Activated CD4-positive, alpha-beta T cell treated with anti-CD3 and anti-CD28 coated beads, Interleukin-10, Interleukin-2, amounts not matched to agents 100 ng/mL and 50 ng/mL, durations not matched to agents 16 hours and 8 hours (primary cell): ENCODE measurements around the gene ACKR4.
"Not testable (repeated sequence)": the region's sequence is repeated elsewhere in the genome, so short reads cannot be mapped to it uniquely, and the experiment has no call there.

ENCODE experiments used
- DNase-seq: peaks from one replicate; pipeline ENCODE4 v3.0.0-alpha.2; 2020

ACKR4 gene

DNA sequence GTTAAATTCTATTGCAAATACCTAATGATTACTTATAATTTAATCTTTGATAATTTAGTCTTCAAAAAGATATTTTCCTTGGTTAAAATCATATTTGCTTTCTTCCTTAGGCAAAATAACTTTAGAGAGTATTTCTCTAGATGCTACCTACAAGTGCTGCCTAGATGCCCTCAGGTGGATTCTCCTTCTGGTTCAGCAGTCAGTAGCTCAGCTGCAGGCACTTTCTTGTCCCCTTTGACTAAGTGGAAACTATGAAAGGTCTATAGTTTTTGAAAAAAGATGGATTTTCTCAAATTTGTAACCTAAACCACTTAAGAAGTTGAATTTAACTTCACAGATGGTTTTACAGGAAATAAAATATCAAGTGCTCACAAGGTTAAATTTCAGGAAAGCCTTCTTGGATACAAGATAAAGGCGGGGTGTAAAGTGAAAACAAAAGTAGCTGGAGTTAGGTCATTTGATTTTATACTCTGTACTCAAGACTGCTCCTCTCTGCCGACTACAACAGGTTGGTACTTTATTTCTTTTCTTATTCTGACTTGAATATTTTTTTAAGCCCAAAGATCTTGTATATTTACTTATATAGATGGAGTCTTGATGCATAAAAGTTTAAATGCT is at the start of gene ACKR4:
Gene ACKR4, plus strand, starts transcription at position 455 of the 618 bp plus-strand sequence. CDS start 3,128 bp downstream, outside the sequence.
- no peak for DNase-seq

DNA sequence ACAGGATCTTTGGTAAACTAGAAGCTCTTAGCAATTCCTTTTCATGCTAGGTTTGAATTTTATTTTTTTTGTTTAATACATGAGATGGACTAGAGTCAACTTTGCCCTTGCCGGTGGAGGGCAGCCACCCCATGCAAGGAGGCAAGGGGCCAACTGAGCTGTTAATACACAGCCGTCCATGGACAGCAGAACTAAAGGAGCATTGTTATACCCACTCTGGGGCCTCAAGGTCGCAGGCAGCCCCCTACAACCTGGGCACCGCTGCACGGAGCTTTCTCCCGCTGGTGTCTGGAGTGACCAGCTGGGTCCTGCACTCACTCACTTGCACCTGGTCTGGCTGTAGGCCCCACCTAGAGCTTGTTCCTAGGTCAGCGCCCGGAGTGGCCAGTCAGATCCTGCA is 47.9 kb upstream of the ACKR4 start:
- no peak for DNase-seq

DNA sequence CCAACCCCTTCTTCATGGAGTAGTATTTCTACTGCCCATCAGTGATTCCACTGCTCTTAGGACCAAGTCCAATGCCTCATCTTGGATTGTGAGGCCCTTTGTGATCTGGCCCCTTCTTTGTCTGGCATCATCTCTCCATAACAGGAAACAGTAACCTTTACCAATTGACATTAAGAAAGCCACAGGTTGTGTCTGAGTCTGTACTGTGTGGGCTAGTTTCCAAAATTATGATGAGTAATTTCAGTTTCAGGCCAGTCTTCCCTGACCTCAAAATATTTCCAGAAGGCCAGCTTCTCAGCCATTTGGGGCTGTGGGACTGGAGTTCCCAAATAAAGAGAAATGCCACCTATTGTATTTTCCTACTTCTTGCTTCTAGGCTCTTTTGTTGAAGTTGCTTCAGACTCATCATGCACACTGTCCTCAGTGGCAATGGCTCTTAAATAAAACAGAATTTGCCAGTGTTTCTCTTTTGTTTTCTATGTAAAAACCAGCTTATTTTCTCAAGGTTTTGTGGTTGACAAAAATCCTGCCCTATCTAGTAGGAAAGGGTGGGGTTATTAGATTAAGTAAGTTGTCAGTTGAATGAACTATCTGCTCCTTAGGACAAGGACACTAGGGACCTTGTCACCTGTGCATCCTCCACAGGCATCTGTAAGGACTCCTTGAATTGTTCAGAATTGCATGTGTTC is 47.0 kb upstream of the ACKR4 start:
- peak; percentile 24 for DNase-seq

DNA sequence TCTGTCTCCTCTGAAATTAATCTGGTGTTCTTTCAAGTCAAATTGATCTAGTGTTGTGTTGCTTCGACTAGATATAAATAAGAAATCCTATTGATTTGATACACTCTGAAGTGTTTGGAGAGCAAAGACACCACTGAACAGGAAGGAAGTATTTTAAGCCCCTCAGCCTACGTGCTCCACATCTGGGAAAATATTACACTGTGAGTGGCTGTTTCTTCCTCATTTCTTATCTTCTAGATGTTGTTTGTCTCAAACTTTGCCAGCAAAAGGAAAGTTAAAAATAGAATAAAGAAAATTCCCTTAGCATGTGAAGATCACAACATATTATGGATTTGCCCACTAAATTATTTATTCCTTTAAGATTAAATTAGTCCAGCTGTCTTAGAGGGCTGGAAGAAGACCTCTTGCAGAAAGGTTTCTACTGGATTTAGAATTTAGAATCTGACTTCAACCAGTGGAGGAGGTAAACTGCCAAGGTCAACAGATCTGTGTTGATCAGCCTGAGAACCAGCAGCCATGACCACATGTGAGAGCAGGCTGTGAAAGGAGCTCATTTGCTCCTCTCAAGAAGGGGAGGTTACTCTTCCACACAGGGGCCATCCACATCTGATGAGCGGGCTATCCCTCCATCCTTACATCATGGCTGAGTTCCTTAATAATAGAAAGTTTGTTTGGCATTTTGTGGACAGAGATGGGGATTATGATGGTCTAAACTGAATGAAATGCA is 46.3 kb upstream of the ACKR4 start:
- DNase-seq: no peak

DNA sequence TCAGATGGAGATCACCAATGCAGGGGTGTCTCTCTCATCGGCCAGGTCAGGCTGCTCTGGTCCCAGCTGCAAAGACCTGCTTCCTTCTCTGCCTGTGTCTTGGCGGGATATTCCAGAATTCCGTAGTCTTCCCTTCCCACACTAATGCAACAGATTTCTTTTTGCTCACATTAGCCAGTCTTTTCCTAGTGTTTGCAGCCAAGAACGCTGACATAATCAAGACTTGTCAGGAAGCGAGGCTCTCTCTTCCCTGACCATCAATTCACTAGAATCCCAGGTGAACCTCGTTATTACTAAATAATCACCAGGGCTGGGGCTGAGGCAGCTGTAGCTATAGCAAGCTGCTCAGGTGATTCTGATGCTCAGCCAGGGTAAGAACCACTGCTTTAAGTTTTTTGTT is 43.2 kb upstream of the ACKR4 start:
- DNase-seq: no peak

DNA sequence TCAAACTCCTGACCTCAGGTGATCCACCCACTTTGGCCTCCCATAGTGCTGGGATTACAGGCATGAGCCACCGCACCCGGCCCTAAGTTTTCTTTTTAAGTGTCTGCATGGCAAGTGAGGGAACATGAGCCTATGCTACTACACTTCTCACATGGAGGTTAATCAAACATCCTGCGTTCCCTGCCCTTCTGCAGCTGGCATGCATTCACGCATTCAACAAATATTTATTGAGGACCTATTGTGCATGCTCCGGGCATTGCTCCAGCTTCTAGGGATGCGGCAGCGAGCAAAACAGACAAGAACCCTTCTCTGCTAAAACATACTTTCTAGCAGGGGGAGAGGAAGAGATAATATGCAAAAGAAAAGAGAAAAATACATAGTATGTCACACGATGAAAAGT is 42.6 kb upstream of the ACKR4 start:
- DNase-seq: no peak

DNA sequence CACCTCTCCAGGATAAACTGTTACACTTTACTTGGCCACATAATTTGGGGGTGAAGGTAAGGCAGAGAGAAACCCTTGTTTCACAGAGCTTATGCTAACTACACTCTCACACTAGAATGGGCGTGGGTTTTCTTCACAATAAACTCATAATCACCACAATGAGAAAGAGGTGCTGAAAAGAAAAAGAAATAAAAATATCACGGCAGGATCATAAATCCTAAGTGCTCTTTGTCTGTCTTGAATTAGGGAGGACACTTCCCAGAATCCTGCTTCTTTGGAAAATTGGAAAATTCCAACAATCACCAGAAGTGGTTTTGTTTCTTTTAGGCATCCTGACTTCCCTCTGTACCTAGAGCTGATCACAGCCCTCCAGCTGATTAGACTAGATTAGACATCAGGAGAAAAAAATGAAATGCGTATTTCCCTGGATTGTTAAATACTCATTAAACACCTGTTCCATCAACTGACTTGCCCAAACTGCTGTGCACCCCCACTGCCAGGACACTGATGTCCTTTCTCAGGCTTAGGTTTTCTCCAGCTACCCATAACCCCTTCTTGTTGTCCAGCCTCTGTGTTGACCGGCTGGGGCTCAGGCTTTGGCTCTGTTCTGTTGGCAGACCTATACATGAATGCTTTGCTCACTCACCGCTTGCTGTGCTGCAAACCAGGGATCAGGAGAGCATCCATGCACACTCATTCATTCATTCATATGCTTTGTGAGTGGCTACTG is 41.6 kb upstream of the ACKR4 start:
- DNase-seq: no peak

DNA sequence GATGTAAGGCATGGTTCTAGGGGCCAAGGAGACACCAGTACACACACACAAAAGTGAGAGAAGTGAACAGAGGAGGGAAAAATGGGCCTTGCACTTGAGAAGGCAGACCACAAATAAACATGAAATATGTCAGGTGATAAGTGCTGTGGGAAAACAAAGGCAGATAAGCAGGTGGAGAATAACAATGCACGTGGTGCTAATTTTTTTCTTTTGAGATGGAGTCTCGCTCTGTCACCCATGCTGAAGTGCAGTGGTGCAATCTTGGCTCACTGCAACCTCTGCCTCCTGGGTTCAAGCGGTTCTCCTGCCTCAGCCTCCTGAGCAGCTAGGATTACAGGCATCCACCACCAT is 41.1 kb upstream of the ACKR4 start:
- DNase-seq: not testable (repeated sequence)

DNA sequence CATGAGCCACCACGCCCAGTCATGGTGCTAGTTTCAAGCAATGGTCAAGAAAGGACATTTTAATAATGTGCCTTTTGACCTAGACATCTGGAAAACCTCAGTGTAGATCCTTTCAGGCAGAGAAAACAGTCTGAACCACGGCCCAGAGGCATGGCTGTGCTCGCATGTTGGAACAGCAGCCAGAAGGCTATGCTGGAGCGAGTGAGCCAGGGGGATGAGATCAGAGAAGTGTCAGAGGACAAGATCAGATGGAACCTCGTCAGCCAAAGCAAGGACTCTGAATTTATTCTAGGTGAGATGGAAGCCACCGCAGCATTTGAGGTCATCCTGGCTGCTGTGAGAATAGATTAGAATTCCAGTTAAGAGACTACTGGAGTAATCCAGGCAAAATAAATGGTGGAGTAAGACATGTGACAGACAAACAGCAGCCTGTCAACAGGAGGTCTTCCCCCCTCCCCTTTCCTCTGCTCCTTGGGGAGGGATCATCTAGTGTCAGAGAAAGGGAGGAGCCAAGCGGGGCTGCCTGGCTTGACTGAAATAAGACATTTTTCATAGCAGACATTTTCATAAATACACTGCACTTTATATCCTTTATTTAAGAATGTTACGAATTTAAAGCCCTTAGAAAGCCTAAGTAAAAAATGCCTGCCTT is 40.4 kb upstream of the ACKR4 start:
- no peak for DNase-seq

DNA sequence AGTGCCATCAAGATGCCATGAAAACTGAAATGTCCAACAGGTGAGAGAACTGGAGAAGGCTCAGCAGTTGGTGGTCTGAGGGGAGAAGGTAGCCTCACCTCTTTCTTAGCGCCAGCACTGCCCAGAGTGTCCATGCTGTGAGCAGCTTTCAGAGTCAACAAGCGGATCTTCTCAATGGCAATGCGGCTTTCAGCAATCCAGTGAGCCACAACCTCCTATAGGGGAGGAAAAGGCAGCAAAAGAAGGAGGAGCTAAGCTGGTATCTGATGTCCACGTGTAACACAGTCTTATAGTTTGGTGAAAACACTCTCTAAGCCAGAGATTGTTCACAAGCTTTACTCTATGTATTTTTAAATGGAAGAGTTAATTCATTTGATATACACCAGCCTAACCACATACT is 36.1 kb upstream of the ACKR4 start:
- no peak for DNase-seq

DNA sequence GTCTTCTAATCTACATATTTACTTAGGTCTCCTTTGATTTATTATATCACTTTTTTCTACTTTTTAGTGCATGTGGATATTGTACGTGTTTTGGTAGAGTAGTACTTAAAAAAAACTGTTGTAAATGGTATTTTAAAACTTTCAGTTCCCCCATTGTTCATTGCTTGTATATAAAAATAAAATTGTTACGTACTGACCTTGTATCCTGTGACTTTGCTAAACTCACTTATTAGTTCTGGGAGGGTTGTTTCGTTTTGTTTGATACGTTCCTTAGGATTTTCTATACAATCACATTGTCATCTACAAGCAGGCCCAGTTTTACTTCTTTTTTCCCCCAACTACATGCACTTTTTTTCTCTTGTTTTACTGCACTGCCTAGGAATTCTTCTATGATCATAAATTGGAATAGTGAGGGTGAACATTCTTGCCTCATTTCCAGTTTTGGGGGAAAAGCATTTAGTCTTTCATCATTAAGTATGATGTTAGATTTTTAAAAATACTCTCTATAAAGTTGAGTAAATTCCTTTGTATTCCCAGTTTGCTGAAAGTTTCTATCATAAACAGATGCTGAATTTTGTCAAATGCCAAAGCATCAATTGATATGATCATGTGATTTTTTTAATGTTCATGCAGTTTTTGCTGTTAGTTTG is 33.5 kb upstream of the ACKR4 start:
- no peak for DNase-seq

DNA sequence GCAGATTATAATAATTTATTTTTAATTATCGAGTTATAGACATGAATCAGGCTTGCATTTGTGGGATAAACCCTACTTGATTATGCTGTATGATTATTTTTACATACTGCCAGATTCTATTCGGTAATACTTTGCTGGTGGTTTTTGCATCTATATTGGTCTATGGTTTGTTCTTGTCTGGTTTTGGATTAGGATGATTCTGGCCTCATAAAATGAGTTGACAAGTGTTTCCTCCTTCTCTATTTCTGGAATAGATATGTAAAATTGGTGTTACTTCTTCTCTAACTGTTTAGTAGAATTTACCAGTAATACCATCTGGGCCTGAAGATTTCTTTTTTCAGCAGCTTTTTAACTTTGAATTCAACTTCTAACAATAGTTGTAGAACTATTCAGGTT is 33.0 kb upstream of the ACKR4 start:
- no peak for DNase-seq

DNA sequence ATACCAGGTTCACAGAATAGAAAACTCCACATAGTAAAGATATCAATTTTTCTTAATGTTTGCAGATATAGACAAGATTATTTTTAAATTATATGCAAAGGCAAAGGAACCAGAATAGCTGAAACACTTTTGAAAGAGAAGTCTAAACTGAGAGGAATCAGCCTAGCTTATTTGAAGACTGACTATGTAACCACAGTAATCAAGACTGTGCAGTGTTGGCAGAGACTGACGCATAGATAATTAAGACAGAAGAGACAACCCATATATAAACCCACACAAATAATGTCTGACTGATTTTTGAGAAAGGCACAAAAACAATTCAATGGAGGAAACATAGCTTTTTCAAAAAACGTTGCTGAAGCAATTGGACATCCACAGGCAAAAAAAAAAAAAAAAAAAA is 28.6 kb upstream of the ACKR4 start:
- DNase-seq: no peak

DNA sequence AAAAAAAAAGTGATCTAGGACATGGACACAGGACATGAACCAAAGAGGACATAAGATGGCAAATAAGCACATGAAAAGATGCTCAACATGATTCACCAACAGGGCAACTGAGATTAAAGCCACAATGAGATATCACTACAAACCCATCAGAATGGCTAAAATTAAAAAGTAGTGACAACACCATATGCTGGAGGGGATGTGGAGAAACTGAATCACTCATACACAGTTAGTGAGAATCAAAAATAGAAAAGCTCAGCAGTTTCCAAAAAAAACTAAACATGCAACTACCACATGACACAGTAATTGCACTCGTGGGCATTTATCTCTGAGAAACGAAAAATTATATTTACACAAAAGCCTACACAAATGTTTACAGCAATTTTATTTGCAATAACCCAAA is 27.9 kb upstream of the ACKR4 start:
- DNase-seq: peak; percentile 31

DNA sequence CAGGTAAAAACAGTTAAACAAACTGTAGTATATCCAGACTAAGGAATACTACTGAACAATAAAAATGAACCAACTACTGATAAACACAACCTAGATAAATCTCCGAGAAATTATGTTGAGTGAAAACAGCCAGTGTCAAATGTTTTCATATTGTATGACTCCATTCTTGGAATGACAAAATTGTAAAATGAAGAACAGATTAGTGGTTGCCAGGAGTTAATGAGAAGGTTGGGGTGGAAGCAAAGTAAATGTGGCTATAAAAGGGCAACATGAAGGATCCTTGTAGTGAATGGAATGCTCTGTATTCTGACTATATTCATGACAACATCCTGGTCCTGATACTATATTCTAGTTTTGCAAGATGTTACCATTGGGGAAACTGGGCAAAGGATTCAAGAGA is 27.5 kb upstream of the ACKR4 start:
- DNase-seq: no peak

DNA sequence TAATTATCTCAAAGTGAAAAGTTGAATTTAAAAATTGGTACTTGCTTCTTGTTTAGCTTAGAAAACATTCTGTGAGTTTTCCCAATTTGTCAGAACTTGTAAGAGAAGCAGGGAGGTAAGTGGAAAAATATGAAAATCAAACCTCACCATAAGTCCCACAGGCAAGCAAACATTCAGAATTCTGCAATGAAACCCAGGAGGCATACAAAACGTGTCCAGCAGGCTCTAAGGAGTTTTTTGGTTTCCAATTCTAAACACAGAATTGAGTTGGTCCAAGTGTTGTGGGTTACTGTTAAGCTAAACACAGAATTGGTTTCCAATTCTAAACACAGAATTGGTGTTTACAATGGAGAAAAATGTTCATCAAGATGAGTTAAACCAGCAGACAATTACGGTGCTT is 27.1 kb upstream of the ACKR4 start:
- no peak for DNase-seq

DNA sequence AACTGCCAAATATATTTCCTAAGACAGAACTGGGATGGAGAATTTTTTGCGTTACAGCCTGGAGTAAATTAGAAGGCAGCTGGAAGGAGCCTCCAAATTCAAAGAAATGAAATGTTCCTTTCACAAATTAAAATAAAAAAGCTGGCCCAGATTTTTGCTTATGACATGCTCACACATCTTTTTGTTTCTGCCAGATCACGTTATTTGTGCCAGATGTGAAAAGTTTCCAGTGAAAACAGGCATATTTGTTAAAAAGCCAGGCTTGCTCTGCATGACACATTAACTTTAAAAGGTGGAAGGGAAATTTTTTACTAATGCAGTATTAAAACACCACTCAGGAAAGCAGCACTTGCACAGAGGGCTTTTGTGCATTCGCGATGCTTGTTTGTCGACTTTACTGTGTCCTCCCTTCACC is 23.3 kb upstream of the ACKR4 start:
- DNase-seq: no peak

DNA sequence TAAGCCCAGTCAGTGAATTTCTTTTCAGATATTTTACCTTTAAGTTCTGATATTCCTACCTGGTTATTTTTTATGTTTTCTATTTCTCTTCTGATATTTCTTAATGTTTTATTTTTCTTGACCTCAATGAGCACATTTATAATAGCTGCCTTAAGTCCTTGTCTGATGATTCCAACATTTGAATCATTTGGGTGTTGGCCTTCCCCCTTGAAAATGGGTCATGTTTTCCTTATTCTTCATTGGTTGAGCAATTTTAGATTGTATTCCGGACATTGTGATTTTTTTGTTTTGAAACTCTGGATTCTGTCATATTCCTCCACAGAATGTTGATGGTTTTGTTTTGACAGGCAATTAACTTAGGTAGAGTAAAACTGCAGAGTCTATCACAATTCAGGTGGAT is 9.7 kb upstream of the ACKR4 start:
- no peak for DNase-seq

DNA sequence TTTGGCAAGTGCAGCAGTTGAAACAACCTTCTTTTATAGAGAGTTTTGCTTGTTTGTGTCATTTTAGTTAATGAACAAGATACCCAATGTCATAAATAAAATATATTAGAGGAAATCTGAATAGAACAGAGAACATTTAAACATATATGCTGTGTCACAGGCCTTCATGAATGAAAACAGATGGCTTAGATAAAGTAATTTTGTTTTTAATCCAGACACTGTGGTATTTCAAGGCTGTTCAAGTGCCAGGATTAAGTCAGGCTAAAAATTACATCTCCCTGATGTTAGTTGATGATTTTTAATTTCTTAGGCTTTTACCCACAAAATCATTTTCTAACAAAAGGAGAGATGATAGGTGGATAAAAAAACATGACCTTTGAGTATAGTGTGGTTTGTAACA is 4.9 kb upstream of the ACKR4 start:
- DNase-seq: no peak

DNA sequence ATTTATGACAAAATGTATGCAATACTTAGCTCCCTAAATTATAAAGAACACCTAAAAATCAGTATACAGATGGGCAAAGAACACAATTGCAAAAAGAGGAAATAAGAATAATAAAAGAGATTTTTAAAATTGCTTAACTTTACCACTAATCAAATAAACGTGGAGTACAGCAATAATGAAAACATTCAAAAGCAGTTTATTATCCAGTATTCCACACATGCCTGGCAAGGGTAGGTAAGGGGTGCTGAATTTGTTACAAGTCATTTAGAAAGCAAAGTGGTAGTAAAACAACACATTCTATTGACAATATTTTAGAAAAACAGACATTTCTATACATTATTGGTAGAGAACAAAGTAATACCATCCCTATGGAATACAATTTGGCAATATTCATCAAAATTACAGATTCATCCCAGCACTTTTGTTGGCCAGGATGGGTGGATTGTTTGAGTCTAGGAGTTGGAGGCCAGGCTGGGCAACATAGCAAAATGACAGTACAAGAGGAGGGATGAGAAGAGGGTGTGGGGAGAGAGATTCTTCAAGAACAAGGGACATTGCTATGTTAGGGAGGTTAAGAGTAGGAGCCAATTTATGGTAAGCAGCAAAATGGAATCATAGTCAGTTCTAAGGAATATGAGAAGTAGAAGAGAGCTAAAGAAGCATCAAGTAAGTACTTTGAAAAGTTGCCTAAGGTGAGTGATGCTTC is 3.7 kb upstream of the ACKR4 start:
- no peak for DNase-seq

DNA sequence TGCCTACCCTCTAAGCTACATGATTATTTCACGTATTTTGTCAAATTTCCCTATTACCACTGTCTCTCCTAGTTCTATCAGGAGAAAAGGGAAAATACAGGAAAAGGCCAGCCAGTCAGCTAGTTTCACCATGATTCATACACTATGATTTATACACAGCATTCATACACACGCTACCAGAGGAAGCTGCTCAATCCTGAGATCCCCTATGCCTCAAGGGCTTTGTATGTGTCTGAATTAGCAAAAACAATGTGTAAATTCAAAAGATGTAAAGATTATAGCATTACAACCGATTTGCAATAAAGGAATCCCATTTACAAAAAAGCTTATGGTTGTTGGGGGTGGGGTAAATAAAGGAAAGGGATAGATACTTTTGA is 3.1 kb upstream of the ACKR4 start:
- DNase-seq: no peak

DNA sequence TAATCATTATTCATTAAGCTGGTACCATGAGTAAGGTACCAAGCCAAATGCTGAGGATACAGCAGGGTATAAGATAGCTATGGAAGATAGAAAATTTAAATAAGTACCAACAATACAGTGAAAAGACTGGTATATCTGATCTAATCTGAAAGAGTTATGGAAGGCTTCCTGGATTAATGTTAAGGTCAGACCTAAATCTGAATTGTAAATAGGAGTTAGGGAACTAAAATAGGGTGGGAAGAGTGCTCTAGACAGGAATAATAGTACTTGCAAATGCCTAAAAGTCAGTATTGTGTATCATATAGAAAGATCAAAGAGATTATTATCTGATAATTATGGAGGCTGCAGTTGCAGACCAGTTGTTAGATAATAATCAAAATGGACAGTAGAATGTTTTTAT is 2.6 kb upstream of the ACKR4 start:
- DNase-seq: no peak
